Activated naive CD4-positive, alpha-beta T cell treated with anti-CD3 and anti-CD28 coated beads, Interleukin-2, amount 10 ng/mL, durations not matched to agents 7 days and 5 days (primary cell): ENCODE measurements around the gene AAK1.
"Not testable (repeated sequence)": the region's sequence is repeated elsewhere in the genome, so short reads cannot be mapped to it uniquely, and the experiment has no call there.

Experiments used
- CTCF ChIA-PET: fragments of 350-600 bp; sonication (Branson Sonifier 250); formaldehyde crosslinking; loops from one replicate; lab custom pipeline; 2021; ENCODE audit warnings: antibody characterized with exemption; lab: Charles Lee
- DNase-seq: peaks from one replicate; pipeline ENCODE4 v3.0.0-alpha.2; 2020
- H3K27ac Mint-ChIP-seq: one replicate; pipeline ENCODE4 v1.8.0; 2021; ENCODE audit warnings: mild to moderate bottlenecking, moderate library complexity, mixed read lengths
- H3K27me3 Mint-ChIP-seq: one replicate; pipeline ENCODE4 v1.8.0; 2021; ENCODE audit warnings: mild to moderate bottlenecking, mixed read lengths
- H3K36me3 Mint-ChIP-seq: one replicate; pipeline ENCODE4 v1.8.0; 2021; ENCODE audit warnings: mixed read lengths
- H3K4me1 Mint-ChIP-seq: one replicate; pipeline ENCODE4 v1.8.0; 2021; ENCODE audit warnings: mixed read lengths
- H3K4me3 Mint-ChIP-seq: one replicate; pipeline ENCODE4 v1.8.0; 2021; ENCODE audit warnings: mild to moderate bottlenecking, moderate library complexity, mixed read lengths
- H3K9me3 Mint-ChIP-seq: one replicate; pipeline ENCODE4 v1.8.0; 2021; ENCODE audit warnings: mixed read lengths

The AAK1 gene

GRCh38 chr2:69429491-69430183 is 213.9 kb downstream of the AAK1 start:
- H3K4me1 Mint-ChIP-seq, result peaks cover 4% of the 10 kb centered on the region
- peaks cover 16% of the 10 kb centered on the region for H3K36me3 Mint-ChIP-seq
- no peaks in the 10 kb centered on the region for H3K27me3 Mint-ChIP-seq
- no peak overlapping the region for H3K4me3 Mint-ChIP-seq
- no peak for DNase-seq
- H3K27ac Mint-ChIP-seq, result no peak overlapping the region
- CTCF ChIA-PET, result no interaction called here
- no peaks in the 10 kb centered on the region for H3K9me3 Mint-ChIP-seq

DNA sequence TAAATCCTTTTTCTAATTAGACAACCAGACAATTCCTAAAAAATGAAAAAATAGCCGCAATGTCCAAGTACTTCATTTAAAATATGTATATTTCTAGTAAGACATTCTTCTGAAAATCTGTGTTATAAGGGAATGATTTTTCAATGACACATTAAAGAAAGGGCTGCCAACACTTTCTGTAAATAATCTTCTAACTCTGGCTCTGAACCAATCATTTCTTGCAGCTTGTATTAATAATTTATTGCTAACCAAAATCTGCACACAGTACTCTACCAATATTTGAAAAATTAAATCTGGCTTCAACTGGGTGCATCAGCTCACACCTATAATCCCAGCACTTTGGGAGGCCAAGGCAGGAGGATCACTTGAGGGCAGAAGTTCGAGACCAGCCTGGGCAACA is 214.6 kb downstream of the AAK1 start:
- H3K27me3 Mint-ChIP-seq, result no peaks in the 10 kb centered on the region
- H3K9me3 Mint-ChIP-seq, result no peaks in the 10 kb centered on the region
- no peak overlapping the region for H3K27ac Mint-ChIP-seq
- peaks cover 2% of the 10 kb centered on the region for H3K4me1 Mint-ChIP-seq
- DNase-seq, result no peak
- peaks cover 16% of the 10 kb centered on the region for H3K36me3 Mint-ChIP-seq
- CTCF ChIA-PET, result no interaction called here
- no peak overlapping the region for H3K4me3 Mint-ChIP-seq

GRCh38 chr2:69424419-69424818 is 219.1 kb downstream of the AAK1 start:
- DNase-seq, result no peak
- CTCF ChIA-PET, result no interaction called here
- Mint-ChIP-seq H3K4me3 (no peak overlapping the region), H3K36me3 (peaks cover 18% of the 10 kb centered on the region), H3K4me1 (no peaks in the 10 kb centered on the region), H3K9me3 (no peaks in the 10 kb centered on the region), H3K27me3 (no peaks in the 10 kb centered on the region), H3K27ac (no peak overlapping the region)

GRCh38 chr2:69422198-69422597 is 221.3 kb downstream of the AAK1 start:
- no peak overlapping the region for H3K4me3 Mint-ChIP-seq
- no peak overlapping the region for H3K27ac Mint-ChIP-seq
- H3K36me3 Mint-ChIP-seq, result peaks cover 12% of the 10 kb centered on the region
- DNase-seq, result no peak
- CTCF ChIA-PET, result interaction anchor here (0.7 kb wide), 1 partner anchor 143 kb away, joined by 3 read pairs; no protein-coding TSS in a partner anchor
- H3K9me3 Mint-ChIP-seq, result no peaks in the 10 kb centered on the region
- H3K27me3 Mint-ChIP-seq, result no peaks in the 10 kb centered on the region
- H3K4me1 Mint-ChIP-seq, result no peaks in the 10 kb centered on the region

DNA sequence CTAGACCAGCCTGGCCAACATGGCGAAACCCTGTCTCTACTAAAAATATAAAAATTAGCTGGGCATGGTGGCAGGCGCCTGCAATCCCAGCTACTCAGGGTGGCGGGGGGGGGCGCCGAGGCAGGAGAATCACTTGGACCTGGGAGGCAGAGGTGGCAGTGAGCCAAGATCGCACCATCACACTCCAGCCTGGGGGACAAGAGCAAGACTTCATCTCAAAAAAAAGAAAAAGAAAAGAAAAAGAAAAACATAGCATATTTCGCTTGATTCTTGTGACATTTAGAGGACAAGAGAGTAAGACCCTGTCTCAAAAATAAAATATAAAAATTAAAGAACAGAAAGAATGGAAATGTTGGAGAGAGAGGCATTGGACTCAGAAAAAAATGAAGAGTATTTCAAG is 224.4 kb downstream of the AAK1 start:
- DNase-seq, H3K4me3 Mint-ChIP-seq, H3K27ac Mint-ChIP-seq, H3K4me1 Mint-ChIP-seq, H3K27me3 Mint-ChIP-seq, H3K9me3 Mint-ChIP-seq: not testable (repeated sequence)
- peaks cover 15% of the 10 kb centered on the region for H3K36me3 Mint-ChIP-seq
- CTCF ChIA-PET, result interaction anchor here (0.6 kb wide), 1 partner anchor 352 kb away, joined by 3 read pairs; no protein-coding TSS in a partner anchor

DNA sequence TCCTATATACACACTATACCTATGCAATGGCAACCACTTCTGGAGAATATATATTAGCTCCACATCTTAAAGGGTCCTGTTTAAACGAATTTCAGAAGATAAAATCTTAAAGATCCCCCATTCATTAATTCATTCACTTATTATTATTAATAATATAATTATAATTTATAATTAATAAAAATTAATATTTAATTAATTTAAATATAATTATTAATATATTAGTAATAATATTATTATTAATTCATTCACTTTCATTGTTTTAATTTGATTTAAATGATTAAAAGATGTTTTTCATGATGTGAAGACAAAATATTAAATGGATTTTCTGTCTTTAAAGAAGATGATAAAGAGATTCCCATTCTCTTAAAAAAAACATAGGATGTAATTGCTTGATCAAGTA is 227.4 kb downstream of the AAK1 start:
- H3K27ac Mint-ChIP-seq, result no peak overlapping the region
- H3K4me3 Mint-ChIP-seq, result no peak overlapping the region
- H3K36me3 Mint-ChIP-seq, result peaks cover 11% of the 10 kb centered on the region
- no peak for DNase-seq
- H3K9me3 Mint-ChIP-seq, result no peaks in the 10 kb centered on the region
- CTCF ChIA-PET, result no interaction called here
- no peaks in the 10 kb centered on the region for H3K27me3 Mint-ChIP-seq
- peaks cover 2% of the 10 kb centered on the region for H3K4me1 Mint-ChIP-seq
